NOMO-1 treated with dmso at 0.1 percent for 144 hours (cell line): ENCODE results near the gene DENND1A.

Experiments
- DNase-seq: peaks from one replicate; lab custom pipeline; 2025; ENCODE audit not compliant: unreplicated experiment; lab: John Stamatoyannopoulos, UW

DENND1A gene

GRCh38 chr9:123421801-123422455, 508.0 kb downstream of the DENND1A start:
- DNase-seq, result no peak

DNA sequence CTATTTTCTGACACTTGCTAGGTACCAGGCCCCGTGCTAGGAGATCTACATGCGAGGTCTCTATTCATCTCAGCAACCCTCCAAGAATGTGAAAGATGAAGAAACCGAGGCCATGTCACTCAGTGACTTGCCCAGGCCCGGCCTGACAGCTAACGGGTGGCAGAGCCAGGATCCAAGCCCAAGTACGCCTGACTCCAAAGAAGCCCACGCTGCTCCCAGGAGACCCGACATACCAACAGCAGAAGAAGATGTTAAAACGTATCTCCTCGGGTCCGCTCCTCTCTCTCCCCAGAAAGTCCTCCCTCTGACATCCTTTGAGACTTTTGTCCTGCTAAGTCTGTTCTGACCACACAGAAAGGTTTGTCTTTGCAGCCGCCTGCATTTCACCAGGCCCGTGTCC, 508.7 kb downstream of the DENND1A start:
- no peak for DNase-seq

GRCh38 chr9:123420592-123421111, 509.3 kb downstream of the DENND1A start:
- no peak for DNase-seq

DNA sequence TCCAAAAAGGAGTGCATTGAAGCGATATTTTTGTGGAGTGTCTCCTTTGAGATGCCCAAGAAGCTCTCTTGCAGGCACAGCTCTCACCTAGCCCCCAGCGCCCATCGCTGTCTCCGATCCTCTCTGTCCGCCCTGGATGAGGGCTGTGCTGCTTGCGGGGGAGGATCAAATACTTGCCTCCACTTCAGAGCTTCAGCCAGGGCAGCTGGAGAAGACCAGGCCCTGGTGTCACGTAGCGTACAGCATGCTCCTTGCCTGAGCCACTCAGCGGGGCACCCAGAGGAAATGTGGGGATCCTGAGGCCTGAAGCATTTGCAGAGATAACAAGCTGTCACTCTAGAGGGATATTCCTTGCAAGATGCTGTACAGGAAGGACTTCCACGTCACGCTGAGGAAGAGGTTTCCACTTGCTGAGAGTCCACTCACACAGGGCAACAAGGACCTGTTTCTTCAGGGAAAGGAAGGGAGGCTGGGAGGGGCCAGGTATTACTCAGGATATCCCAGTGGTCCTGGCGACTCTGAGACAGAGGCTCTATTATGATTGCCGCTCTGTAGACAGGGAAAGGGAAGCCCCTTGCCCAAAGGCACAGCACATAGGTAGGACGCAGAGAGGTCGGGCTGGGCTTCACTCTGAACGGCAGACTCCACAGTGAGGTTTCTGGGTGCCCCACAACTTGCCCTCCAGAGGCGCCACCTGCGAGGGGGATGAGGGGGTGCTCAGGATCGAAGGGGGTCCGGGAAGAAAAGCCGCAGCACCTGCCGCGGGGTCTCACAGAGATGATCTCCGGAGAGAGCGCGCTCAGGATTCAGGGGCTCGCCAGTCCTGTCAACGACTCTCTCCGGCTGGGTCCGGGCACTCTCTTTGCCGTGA, 510.0 kb downstream of the DENND1A start:
- DNase-seq, result no peak

DNA sequence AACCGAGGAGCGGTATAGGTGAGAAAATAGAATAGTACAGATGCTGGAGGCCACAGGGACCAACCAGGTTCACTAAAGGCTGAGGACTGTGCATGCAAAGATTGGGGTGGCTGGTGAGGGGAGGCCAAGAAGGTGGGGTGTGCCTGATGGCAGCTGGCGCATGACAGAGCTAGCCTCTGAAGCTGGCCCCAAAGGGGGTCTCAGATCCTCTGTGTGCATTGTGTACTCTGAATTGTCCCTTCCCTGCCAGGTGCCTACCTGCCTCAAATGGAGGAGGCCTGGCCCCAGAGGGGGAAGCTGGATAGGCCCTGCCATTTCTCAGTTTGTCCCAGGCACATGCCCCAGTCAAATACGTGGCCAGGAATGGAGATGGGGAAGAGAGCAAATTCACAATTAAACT, 510.8 kb downstream of the DENND1A start:
- no peak for DNase-seq

DNA sequence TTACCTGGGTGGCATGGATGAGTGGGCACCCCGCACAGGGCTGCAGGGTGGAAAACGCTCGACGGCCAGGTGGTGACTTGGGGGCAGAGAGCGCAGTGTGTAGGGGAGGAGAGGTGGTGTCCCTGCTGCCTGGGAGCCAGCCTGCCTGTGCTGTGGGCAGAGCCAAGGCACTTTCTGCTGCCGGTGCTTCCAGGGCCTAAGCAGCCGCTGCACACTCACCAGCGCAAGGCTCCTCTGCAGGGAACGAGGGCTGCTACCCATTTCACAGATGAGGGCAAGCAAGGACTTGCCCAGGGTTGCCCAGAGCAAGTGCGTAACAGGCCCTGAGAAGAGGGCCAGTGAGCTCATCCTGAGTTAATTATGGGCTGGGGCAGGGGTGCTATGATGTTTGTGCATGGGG, 511.4 kb downstream of the DENND1A start:
- DNase-seq, result no peak

- no peak for DNase-seq
Observed at GRCh38 chr9:123418052-123418430, 511.9 kb downstream of the DENND1A start.

DNA sequence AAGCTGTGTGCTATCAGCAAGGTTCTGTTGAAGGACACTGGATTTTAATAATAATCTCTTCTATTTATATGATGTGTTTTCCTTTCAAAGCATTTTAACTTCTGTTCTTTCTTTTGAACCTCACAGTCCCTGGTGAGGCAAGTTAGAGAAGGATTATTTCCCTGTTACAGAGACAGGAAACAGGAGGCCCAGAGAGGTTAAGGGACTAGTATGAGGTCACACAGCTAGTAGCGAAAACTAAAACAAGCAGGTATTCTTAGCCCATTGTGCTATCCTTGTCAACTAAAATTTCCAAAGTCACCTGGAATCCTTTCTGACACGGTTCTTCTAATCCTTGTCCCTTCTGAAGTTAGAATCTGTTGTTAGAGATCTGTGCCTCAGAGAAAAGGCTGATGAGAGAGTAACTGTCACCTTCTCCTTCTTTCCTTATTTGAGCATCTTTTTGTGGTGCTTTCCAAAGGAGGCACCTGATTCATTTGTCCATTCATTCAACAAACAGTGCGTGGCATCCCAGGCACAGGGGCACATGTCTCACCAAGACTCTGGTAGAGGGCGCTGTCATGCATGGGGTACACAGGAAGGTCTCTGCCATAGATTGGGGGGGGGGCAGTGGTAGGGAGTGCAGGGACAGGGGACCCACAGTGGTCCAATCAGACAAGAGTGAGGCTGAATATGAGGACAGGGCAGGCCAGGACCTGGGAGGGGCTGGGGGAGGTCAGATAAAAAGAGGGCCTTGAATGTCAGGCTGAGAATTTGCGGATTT, 512.5 kb downstream of the DENND1A start:
- no peak for DNase-seq

DNA sequence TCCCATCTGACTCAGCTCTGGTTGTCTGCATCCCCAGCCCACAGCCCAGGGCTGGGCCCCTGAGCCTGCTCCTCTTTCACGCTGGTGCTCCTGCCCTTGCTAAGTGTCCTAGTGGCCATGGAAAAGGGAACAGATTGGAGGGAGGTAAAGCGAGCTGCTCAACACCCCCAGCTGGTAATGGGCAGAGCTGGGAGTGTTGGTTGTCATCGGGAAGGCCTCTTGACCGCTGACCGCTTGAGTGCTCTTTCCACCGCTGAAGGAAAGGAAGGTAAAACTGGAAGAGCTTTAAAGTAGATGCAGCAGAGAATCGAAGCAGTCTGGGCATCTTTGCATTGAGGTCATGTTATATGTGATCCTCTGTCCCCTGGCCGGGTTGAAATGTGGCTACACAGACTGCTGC, 513.8 kb downstream of the DENND1A start:
- DNase-seq, result no peak

DNA sequence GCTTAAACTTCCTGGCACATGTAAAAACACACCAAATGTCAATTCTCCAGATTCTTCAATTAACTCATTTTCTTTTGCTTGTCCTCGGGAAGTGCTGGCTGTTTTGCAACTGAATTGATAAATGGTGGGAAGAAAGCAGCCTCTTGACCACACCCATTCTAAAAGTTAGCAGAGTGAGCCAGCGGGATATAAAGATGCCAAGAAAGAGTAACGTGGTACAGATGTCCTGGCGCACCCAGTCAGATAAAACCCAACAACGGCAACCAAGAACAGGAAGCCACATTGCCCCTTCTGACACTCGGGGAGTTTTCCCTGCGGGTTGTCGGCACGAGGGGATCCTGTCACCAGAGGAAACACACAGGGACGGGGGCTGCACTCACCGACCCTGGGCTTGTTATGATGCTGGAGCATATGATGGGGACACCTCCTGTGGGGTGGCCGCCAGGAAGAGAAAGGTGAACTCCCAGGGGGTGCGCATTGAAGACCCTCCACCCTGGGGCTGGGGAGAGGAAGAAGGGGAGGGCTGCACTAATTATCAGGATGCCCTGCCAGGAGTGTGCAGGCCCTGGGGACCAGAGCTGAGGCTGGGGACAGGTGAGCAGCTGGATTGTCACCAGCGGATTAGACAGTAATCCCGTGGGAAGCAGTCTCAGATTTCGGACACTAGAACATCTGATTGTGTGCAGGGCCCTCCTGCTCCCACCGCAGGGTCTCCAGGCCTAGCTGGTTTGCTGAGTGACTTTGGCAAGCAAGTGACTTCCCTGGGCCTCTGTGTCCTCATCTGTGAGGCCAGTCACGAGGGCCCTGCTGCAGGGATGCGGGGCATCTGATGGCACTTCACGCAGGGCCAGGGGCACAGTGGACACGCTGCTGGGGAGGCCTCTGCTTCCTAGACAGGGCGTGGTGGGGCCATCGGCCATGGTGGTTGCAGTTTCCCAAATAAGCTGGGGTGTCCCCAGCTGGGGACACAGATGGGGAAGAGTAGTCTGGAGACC, 514.7 kb downstream of the DENND1A start:
- no peak for DNase-seq

GRCh38 chr9:123414204-123414603, 515.7 kb downstream of the DENND1A start:
- DNase-seq, result no peak

DNA sequence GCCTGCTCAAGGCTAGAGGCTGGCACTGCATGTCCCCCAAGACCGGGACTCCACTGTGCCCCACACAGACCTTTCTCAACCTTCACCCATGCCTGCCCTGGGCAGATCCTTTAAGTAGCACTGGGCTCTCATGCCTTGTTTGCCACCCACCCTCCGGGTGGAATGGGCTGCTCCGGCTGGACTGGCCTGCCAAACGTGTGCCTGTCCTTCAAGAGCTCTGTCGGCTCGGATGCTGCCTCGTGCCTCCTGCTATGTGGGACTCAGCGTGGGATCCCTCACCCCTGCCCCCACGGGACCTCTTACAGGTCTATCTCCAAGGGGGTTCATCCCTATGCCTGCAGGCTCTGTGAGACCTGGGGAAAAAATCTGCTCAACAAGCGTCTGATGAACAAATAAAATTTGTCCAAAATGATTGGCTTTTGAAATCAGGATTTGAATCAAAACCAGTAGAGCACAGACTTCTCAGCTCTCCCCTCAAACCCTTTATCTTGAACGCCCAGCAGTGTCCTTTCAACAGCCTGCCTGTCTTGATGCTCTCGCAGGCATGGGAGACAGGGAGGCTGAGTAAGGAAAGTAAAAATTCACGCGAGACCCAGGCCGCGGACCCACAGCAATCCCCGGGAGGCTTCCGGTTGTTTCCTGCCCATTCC, 517.6 kb downstream of the DENND1A start:
- DNase-seq, result no peak

- no peak for DNase-seq
Observed at GRCh38 chr9:123411636-123412035, 518.3 kb downstream of the DENND1A start.

DNA sequence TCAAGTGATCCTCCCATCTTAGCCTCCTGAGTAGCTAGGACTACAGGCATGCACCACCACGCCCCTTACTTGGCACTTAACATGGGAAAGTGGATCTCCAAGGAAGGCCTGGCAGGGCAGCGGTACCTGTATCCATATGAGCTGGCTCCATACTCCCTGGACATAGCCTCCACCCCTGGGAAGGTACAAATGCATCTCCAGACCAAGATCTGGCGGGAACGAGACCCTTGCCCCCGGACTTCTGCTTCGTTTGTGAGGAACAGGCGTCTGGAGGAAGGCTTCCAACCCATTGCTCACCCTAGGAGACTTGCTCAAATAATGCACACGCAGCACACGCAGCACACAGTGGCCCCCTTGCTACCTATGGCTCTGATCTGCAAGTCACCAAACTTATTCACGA, 518.7 kb downstream of the DENND1A start:
- no peak for DNase-seq

GRCh38 chr9:123410281-123410910, 519.5 kb downstream of the DENND1A start:
- DNase-seq, result no peak

GRCh38 chr9:123408313-123409262, 521.3 kb downstream of the DENND1A start:
- DNase-seq, result no peak

GRCh38 chr9:123407217-123407851, 522.6 kb downstream of the DENND1A start:
- no peak for DNase-seq

- DNase-seq, result no peak
Observed at GRCh38 chr9:123406691-123407216, 523.2 kb downstream of the DENND1A start.
